ACHN (cell line): ENCODE results near the gene ANGPTL4.
"Not testable (repeated sequence)": the region's sequence is repeated elsewhere in the genome, so short reads cannot be mapped to it uniquely, and the experiment has no call there.

Source experiments
- DNase-seq: peaks from one replicate; pipeline ENCODE4 v3.0.0-alpha.2; 2015
- in situ Hi-C: cut with HindIII; loops from 2 replicates; pipeline ENCODE4 v1.10.0; 2017; ENCODE audit warnings: low sequenced_read_pairs, low pct_ligation_motif_present, low pct_unique_long_range_greater_than_20kb

Gene ANGPTL4

DNA sequence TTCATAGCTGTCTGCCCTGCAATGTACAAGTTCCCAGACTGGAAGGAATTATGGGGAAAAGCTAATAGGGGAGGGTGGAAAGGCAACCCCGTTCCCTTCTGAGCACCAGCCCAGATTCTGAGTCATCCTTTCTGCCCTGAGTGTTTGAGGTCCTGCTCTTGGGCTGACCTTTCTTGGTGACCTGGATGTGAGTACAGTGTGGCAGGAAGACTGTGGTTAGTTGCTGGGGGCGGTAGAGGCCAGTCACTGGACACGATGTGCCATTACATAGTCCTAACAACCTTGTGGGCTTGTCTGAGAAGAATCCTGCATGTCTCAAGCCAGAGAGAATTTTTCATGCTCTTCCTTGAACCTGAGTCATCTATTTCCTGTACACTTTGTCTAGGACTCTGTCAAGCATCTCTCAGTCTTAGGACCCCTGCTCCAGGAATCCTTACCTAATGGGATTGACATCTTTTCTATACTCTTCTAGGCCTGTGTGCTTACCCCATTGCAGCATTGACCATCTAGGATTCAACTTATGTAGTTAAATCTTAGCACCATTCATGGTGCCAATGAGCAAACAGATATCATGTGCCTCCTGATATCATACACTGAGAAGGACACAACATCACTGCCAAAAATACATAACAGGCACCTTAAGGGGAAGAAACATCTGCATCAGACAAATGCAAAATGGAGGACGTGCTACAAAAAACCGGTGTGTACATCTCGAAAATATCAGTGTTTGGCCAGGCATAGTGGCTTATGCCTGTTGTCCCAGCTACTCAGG is 8.1 kb upstream of the ANGPTL4 start:
- in situ Hi-C loops, result no loop called here
- peak; percentile 96 for DNase-seq

DNA sequence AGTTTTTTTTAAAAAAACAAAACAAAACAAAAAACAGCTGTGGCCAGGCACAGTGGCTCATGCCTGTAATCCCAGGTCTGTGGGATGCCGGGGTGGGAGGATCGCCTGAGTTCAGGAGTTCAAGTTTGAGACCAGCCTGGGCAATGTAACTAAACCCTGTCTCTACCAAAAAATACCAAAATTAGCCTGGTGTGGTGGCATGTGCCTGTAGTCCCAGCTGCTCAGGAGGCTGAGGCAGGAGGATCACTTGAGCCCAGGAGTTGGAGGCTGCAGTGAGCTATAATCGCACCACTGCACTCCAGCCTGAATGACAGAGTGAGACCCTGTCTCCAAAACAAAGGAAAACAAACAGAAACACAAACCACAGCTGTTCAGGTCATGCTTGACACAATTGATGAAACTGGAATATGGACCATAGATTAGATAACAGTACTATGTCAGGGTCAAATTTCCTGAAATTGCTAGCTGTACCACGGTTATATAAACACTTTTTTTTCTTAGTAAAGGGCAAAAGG is 6.9 kb upstream of the ANGPTL4 start:
- DNase-seq, result no peak
- in situ Hi-C loops, result no loop called here

DNA sequence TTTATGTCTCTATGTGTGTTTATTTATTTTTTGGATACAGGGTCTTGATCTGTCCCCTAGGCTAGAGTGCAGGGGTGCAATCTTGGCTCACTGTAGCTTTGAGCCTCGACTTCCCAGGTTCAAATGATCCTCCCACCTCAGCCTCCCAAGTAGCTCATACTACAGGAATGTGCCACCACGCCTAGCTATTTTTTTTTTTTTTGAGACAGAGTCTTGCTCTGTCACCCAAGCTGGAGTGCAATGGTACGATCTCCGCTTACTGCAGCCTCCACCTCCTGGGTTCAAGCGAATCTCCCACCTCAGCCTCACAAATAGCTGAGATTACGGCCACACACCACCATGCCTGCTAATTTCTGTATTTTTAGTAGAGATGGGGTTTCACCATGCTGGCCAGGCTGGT is 5.0 kb upstream of the ANGPTL4 start:
- no peak for DNase-seq
- in situ Hi-C loops, result no loop called here

DNA sequence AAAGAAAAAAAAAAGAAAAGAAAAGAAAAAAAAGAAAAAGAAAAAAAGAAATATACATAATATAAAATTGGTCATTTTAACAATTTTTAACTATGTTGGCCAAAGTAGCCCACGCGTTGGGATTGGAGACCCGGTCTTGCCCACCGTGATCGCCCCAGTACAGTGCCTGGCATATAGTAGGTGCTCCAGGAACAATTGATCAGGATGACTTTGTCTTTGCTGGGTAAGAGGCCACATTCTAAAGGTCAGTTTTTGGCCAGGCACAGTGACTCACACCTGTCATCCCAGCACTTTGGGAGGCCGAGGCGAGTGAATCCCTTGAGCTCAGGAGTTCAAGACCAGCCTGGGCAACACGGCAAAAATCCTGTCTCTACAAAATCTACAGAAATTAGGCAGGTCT is 3.8 kb upstream of the ANGPTL4 start:
- in situ Hi-C loops, result no loop called here
- no peak for DNase-seq

DNA sequence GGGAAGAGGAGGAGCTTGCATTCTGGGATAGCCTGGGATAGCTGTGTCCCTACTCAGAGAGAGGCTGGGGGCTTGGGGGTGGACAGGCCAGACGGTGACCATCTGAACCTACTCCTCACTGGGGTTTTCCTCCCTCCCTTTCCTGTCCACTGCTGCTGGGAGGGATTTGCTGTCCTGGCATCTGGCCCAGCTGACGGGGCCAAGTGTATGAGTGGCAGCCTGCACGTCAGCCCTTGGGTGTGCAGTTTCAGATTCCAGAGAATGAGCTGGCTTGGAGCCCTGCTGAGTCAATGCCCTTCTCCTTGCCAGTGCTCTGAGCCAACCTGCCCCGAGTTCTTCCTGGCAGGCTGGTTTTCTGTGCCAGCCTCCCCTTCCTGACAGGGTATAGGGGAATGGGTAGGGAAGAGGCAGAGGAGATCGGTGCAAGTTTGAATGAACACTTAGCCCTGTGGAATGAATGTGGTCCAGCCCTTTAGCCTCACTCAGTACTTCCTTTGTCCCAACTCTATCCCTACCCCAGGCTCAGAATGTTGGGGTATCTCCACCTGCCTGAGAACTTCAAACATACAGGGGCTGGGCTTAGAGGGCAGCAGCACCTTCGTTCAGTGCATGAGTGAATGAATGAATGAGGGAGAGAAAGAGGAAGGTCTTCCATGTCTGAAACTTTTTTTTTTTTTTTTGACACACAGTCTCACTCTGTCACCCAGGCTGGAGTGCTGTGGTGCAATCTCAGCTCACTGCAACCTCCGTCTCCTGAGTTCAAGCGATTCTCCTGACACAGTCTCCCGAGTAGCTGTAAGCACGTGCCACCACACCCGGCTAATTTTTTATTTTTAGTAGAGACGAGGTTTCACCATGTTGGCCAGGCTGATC is 1.8 kb upstream of the ANGPTL4 start:
- DNase-seq, result peak; percentile 98
- in situ Hi-C loops, result no loop called here

DNA sequence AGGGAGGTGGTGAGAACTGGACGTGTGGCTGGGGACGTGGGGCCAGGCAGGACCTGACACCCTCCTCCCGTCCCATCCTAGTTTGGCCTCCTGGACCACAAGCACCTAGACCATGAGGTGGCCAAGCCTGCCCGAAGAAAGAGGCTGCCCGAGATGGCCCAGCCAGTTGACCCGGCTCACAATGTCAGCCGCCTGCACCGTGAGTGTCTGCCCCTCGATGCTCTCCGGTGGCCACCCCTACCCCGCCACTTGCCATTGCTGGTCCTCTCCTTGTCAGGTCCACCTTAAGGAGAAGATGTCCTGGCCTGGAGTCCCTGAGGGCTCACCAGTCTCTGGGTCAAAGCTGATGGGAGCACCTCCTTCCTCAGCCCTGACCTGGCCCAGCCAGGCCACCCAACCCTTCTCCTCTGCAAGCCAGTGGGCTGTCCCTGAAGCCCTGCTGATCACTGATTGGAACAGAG is 2.2 kb downstream of the ANGPTL4 start:
- DNase-seq, result no peak
- in situ Hi-C loops, result no loop called here

DNA sequence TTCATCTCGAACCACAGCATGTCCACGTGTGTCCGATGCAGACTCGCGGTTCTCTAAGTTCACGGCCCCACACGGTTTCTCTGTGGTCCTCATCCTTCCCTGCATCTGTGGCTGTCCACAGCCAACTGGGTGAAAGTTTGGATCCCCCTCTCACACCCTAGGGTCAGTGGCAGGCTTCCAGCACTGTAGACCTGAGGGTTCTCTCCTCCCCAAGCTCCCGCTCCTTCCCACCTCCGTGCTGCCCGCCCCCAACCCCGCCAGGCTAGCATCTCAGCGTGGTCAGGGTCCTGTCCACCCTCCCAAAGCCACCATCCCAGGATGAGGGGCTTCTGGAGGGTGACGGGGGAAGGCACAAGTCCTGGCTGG is 3.0 kb downstream of the ANGPTL4 start:
- DNase-seq, result no peak
- in situ Hi-C loops, result no loop called here

DNA sequence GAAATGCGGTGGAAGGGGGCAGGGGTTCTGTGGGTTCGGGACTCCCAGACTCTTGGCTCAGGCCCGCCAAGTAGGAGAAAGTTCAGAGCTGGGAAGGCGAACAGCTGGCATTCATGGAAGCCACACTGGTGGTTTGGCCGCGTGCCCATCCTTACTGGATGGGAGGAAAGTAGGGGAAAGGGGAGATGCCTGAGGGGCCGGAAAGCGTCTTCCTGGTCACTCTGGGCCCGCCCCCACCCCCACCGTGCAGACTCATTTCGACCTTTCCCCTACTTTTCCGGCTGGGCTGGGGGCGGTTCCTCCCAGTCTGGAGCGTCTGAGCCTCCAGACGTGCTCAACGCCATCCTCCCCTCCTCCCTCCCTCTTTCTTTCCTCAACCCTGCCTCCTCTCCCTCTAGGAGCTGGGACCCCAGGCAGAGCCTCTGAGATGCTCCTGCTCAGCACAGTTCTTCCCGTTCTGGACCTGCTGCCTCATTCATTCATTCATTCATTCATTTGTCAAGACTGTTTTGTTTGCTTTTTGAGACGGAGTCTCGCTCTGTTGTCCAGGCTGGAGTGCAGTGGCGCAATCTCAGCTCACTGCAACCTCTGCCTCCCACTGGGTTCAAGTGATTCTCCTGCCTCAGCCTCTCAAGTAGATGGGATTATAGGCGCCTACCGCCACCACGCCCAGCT is 3.5 kb downstream of the ANGPTL4 start:
- peak; percentile 90 for DNase-seq
- in situ Hi-C loops, result no loop called here

DNA sequence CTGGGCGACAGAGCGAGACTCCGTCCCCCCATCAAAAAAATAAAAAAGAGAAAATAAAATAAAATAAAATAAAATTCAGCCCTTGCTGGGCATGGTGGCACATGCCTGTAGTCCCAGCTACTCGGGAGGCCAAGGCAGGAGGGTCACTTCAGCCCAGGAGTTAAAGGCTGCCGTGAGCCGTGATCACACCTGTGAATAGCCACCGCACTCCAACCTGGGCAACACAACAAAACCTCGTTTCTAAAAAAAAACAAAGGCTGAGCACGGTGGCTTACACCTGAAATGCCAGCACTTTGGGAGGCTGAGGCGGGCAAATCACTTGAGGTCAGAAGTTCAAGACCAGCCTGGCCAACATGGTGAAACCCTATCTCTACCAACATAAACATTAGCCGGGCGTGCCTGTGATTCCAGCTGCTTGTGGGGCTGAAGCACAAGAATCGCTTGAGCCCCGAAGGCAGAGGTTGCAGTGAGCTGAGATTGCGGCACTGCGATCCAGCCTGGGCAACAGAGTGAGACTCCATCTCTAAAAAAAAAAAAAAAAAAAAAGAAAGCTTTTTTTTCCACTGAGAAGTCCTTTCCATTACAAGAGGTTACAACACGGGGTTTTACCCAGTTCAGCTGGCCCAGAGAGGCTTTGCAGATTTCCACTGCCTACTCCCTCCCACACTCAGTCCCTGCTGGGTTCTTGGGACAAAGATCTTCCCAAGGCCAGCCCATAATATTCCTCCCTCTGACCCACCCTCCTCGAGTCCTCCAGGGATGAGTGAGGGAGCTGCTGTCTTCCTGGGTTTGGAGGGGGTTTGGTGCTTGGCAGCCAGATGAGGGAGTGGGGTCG is 6.4 kb downstream of the ANGPTL4 start:
- in situ Hi-C loops, result no loop called here

DNA sequence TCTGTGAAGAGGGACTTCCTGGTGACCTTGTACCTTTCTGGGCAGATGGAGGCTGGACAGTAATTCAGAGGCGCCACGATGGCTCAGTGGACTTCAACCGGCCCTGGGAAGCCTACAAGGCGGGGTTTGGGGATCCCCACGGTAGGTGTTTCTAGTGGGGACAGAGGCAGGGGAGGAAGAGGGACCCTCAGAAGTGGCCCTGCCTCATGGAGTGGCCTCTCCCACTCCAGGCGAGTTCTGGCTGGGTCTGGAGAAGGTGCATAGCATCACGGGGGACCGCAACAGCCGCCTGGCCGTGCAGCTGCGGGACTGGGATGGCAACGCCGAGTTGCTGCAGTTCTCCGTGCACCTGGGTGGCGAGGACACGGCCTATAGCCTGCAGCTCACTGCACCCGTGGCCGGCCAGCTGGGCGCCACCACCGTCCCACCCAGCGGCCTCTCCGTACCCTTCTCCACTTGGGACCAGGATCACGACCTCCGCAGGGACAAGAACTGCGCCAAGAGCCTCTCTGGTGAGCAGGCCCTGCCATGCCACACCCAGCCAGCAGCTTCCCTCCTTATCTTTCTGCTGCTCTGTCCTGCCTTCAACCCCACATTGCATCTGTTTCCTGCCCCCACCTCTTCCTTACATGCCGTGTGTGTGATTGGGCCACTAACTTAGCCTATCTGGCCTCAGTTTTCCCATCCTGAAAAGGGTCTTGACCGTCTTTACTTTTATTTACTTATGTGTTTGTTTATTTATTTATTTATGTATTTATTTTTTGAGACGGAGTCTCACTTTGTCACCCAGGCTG is 7.3 kb downstream of the ANGPTL4 start:
- no peak for DNase-seq
- in situ Hi-C loops, result no loop called here

More for the DNA sequence above, 6.4 kb downstream of the ANGPTL4 start:
- no peak for DNase-seq

DNA sequence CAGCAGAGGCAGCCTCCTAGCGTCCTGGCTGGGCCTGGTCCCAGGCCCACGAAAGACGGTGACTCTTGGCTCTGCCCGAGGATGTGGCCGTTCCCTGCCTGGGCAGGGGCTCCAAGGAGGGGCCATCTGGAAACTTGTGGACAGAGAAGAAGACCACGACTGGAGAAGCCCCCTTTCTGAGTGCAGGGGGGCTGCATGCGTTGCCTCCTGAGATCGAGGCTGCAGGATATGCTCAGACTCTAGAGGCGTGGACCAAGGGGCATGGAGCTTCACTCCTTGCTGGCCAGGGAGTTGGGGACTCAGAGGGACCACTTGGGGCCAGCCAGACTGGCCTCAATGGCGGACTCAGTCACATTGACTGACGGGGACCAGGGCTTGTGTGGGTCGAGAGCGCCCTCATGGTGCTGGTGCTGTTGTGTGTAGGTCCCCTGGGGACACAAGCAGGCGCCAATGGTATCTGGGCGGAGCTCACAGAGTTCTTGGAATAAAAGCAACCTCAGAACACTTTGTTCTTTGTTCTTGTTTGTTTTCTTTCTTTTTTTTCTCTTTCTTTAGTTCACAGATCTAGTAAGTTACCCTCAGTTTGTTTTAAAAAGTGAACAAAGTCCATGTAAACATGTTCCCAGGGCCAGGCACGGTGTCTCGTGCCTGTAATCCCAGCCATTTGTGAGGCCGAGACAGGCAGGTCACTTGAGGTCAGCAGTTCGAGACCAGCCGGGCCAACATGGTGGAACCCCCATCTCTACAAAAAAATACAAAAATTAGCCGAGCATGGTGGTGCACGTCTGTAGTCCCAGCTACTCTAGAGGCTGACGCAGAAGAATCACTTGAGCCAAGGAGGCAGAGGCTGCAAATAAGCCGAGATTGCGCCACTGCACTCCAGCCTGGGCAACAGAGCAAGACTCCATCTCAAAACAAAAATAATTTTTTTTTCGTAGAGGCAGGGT is 10.2 kb downstream of the ANGPTL4 start:
- DNase-seq, result no peak
- in situ Hi-C loops, result no loop called here

DNA sequence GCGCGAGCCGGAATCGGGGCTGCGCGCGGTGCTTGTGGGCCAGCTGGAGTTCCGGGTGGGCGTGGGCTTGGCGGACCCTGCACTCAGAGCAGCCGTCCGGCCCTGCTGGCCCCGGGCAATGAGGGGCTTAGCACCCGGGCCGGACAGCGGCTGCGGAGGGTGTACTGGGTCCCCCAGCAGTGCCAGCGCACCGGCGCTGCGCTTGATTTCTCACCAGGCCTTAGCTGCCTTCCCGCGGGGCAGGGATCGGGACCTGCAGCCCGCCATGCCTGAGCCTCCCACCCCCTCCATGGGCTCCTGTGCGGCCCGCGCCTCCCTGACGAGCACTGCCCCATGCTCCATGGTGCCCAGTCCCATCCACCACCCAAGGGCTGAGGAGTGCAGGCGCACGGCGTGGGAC is 11.8 kb downstream of the ANGPTL4 start:
- DNase-seq, in situ Hi-C loops: not testable (repeated sequence)

DNA sequence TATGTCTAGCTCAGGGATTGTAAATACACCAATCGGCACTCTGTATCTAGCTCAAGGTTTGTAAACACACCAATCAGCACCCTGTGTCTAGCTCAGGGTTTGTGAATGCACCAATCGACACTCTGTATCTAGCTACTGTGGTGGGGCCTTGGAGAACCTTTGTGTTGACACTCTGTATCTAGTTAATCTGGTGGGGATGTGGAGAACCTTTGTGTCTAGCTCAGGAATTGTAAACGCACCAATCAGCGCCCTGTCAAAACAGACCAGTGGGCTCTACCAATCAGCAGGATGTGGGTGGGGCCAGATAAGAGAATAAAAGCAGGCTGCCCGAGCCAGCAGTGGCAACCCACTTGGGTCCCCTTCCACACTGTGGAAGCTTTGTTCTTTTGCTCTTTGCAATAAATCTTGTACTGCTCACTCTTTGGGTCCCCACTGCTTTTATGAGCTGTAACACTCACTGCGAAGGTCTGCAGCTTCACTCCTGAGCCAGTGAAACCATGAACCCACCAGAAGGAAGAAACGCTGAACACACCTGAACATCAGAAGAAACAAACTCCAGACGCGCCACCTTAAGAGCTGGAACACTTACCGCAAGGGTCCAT is 12.5 kb downstream of the ANGPTL4 start:
- DNase-seq, in situ Hi-C loops: not testable (repeated sequence)

DNA sequence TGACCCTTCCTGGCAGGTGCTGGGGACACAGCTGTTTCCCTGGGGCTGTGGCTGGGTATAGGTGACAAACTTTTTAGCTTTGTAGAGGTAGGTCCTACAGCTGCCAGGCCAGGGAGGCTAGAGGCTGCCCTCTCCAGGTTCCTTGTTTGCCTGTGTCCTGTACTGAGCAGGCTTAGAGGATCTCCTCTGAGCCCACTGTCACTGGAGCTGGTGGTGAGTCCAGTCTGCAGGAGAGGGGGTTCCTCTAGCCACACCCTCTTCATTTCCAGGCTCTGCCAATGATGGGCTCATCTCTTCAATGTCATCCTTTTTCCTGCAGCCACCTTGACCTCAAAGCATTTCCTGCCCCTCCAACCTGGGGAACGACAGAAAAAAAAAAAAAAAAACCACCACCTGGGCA is 13.6 kb downstream of the ANGPTL4 start:
- in situ Hi-C loops, result no loop called here
- no peak for DNase-seq

DNA sequence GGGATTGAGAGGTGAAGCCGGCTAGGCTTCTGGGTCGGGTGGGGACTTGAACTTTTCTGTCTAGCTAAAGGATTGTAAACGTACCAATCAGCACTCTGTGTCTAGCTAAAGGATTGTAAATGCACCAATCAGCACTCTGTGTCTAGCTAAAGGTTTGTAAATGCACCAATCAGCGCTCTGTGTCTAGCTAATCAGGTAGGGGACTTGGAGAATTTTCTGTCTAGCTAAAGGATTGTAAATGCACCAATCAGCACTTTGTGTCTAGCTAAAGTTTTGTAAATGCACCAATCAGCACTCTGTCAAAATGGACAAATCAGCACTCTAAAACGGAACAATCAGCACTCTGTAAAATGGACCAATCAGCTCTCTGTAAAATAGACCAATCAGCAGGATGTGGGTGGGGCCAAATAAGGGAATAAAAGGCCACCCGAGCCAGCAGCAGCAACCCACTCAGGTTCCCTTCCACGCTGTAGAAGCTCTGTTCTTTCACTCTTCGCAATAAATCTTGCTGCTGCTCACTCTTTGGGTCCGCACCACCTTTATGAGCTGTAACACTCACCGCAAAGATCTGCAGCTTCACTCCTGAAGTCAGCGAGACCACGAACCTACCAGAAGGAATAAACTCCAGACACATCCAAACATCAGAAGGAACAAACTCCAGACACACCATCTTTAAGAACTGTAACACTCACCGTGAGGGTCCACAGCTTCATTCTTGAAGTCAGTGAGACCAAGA is 15.4 kb downstream of the ANGPTL4 start:
- in situ Hi-C loops, DNase-seq: not testable (repeated sequence)
